SK-N-SH treated with all-trans-retinoic acid at 6 μM for 48 hours (cell line): Measurements from ENCODE around the gene DOCK4.

Source experiments
- ATAC-seq: fragments of 200-7000 bp; cut with Tn5 transposase; 3 replicates; pipeline ENCODE4 v1.9.1; 2020; ENCODE audit warnings: mild to moderate bottlenecking, moderate library complexity
- ARNTL ChIP-seq: fragments of 450-650 bp; formaldehyde crosslinking; IDR thresholded peaks from 2 replicates; pipeline ENCODE4 v1.5.0; 2020; ENCODE audit warnings: low read depth, mild to moderate bottlenecking, moderate library complexity, borderline replicate concordance
- BACH2 ChIP-seq: fragments of 250-450 bp; sonication (Bioruptor Pico); IDR thresholded peaks from 2 replicates; pipeline ENCODE4 v1.9.0; 2021; ENCODE audit warnings: mild to moderate bottlenecking, borderline replicate concordance
- CSDC2 ChIP-seq: fragments of 250-450 bp; sonication (Bioruptor Pico); IDR thresholded peaks from 2 replicates; pipeline ENCODE4 v1.5.0; 2020; ENCODE audit warnings: mild to moderate bottlenecking, moderate library complexity
- ESRRG ChIP-seq: fragments of 250-450 bp; sonication (Bioruptor Pico); IDR thresholded peaks from 2 replicates; pipeline ENCODE4 v1.6.1; 2021; ENCODE audit warnings: mild to moderate bottlenecking
- GLIS3 ChIP-seq: fragments of 250-450 bp; sonication (Bioruptor Pico); IDR thresholded peaks from 2 replicates; pipeline ENCODE4 v1.5.0; 2020; ENCODE audit warnings: mild to moderate bottlenecking, moderate library complexity
- ISL1 ChIP-seq: fragments of 250-450 bp; sonication (Bioruptor Pico); IDR thresholded peaks from 2 replicates; pipeline ENCODE4 v2.1.2; 2022; ENCODE audit warnings: mild to moderate bottlenecking, moderate library complexity
- OSR1 ChIP-seq: fragments of 250-450 bp; sonication (Bioruptor Pico); IDR thresholded peaks from 2 replicates; pipeline ENCODE4 v1.8.0; 2022; ENCODE audit warnings: moderate library complexity, mild to moderate bottlenecking, inconsistent platforms
- PPARA ChIP-seq: fragments of 250-450 bp; sonication (Bioruptor Pico); IDR thresholded peaks from 2 replicates; pipeline ENCODE4 v1.5.0; 2020; ENCODE audit warnings: mild to moderate bottlenecking, borderline replicate concordance
- SNAI2 ChIP-seq: fragments of 250-450 bp; sonication (Bioruptor Pico); IDR thresholded peaks from 2 replicates; pipeline ENCODE4 v1.5.0; 2020; ENCODE audit warnings: mild to moderate bottlenecking, moderate library complexity
- TCF4 ChIP-seq: fragments of 250-450 bp; sonication (Bioruptor Pico); IDR thresholded peaks from 2 replicates; pipeline ENCODE4 v1.8.0; 2021; ENCODE audit warnings: mild to moderate bottlenecking, moderate library complexity, borderline replicate concordance
- TSHZ2 ChIP-seq: fragments of 250-450 bp; sonication (Bioruptor Pico); IDR thresholded peaks from 2 replicates; pipeline ENCODE4 v1.5.0; 2020; ENCODE audit warnings: mild to moderate bottlenecking, moderate library complexity
- ZC3H10 ChIP-seq: fragments of 250-450 bp; sonication (Bioruptor Pico); IDR thresholded peaks from 2 replicates; pipeline ENCODE4 v1.5.1; 2021; ENCODE audit warnings: mild to moderate bottlenecking, moderate library complexity
- ZFP3 ChIP-seq: fragments of 250-450 bp; sonication (Bioruptor Pico); IDR thresholded peaks from 2 replicates; pipeline ENCODE4 v1.5.0; 2020; ENCODE audit warnings: mild to moderate bottlenecking, moderate library complexity
- ZFP30 ChIP-seq: fragments of 450-650 bp; formaldehyde crosslinking; IDR thresholded peaks from 2 replicates; pipeline ENCODE4 v1.5.0; 2022; ENCODE audit warnings: mild to moderate bottlenecking, moderate library complexity
- ZNF565 ChIP-seq: fragments of 450-650 bp; formaldehyde crosslinking; conservative IDR thresholded peaks from 2 replicates; pipeline ENCODE4 v1.5.0; 2020; ENCODE audit warnings: low read depth, mild to moderate bottlenecking, moderate library complexity
- ZNF70 ChIP-seq: fragments of 450-650 bp; formaldehyde crosslinking; IDR thresholded peaks from 2 replicates; pipeline ENCODE4 v1.5.0; 2020; ENCODE audit warnings: mild to moderate bottlenecking, moderate library complexity
- ZNF8 ChIP-seq: fragments of 450-650 bp; formaldehyde crosslinking; IDR thresholded peaks from 2 replicates; pipeline ENCODE4 v1.5.0; 2020; ENCODE audit warnings: mild to moderate bottlenecking, moderate library complexity
- TF ChIP-seq, protein P1 (sequence below): fragments of 250-450 bp; sonication (Bioruptor Pico); IDR thresholded peaks from 2 replicates; pipeline ENCODE4 v1.8.0; 2021; ENCODE audit warnings: low read depth, mild to moderate bottlenecking, moderate library complexity, borderline replicate concordance
- TF ChIP-seq, protein P2 (sequence below): fragments of 250-450 bp; sonication (Bioruptor Pico); IDR thresholded peaks from 2 replicates; pipeline ENCODE4 v1.5.1; 2021; ENCODE audit warnings: mild to moderate bottlenecking, moderate library complexity

The DOCK4 gene

GRCh38 chr7:111998326-111998725 lies 207.9 kb downstream of the DOCK4 start (continued):
- TF ChIP-seq, protein P1, sequence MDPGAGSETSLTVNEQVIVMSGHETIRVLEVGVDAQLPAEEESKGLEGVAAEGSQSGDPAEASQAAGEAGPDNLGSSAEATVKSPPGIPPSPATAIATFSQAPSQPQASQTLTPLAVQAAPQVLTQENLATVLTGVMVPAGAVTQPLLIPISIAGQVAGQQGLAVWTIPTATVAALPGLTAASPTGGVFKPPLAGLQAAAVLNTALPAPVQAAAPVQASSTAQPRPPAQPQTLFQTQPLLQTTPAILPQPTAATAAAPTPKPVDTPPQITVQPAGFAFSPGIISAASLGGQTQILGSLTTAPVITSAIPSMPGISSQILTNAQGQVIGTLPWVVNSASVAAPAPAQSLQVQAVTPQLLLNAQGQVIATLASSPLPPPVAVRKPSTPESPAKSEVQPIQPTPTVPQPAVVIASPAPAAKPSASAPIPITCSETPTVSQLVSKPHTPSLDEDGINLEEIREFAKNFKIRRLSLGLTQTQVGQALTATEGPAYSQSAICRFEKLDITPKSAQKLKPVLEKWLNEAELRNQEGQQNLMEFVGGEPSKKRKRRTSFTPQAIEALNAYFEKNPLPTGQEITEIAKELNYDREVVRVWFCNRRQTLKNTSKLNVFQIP (CRISPR knock-in tag): no peak
- TF ChIP-seq BACH2 (CRISPR knock-in tag): no peak
- no peak for TF ChIP-seq ZFP30 (CRISPR knock-in tag)
- no peak for TF ChIP-seq TSHZ2 (CRISPR knock-in tag)
- TF ChIP-seq, all 23 proteins: peak for 0

- no peak for TF ChIP-seq TCF4 (CRISPR knock-in tag)
- TF ChIP-seq TSHZ2 (CRISPR knock-in tag): no peak
- TF ChIP-seq, protein P2, sequence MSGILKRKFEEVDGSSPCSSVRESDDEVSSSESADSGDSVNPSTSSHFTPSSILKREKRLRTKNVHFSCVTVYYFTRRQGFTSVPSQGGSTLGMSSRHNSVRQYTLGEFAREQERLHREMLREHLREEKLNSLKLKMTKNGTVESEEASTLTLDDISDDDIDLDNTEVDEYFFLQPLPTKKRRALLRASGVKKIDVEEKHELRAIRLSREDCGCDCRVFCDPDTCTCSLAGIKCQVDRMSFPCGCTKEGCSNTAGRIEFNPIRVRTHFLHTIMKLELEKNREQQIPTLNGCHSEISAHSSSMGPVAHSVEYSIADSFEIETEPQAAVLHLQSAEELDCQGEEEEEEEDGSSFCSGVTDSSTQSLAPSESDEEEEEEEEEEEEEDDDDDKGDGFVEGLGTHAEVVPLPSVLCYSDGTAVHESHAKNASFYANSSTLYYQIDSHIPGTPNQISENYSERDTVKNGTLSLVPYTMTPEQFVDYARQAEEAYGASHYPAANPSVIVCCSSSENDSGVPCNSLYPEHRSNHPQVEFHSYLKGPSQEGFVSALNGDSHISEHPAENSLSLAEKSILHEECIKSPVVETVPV (CRISPR knock-in tag): no peak
- TF ChIP-seq ZFP30 (CRISPR knock-in tag): no peak
- TF ChIP-seq PPARA (CRISPR knock-in tag): no peak
- ATAC-seq: no peak
Measured at GRCh38 chr7:111997546-111997945, 208.7 kb downstream of the DOCK4 start.

GRCh38 chr7:111992601-111993000 lies 213.6 kb downstream of the DOCK4 start:
- peak; percentile 71 for ATAC-seq

More at GRCh38 chr7:111992601-111993000, 213.6 kb downstream of the DOCK4 start:
- TF ChIP-seq ZC3H10 (CRISPR knock-in tag) (no peak), SNAI2 (CRISPR knock-in tag) (no peak), CSDC2 (CRISPR knock-in tag) (no peak), ZNF565 (CRISPR knock-in tag) (no peak), TSHZ2 (CRISPR knock-in tag) (no peak), GLIS3 (CRISPR knock-in tag) (no peak), ZFP3 (CRISPR knock-in tag) (no peak), ARNTL (CRISPR knock-in tag) (no peak), ZNF8 (CRISPR knock-in tag) (no peak), ESRRG (CRISPR knock-in tag) (no peak), ISL1 (CRISPR knock-in tag) (no peak), ZNF70 (no peak), OSR1 (CRISPR knock-in tag) (no peak)
- TF ChIP-seq, protein P2 (CRISPR knock-in tag): no peak
- TF ChIP-seq, protein P1 (CRISPR knock-in tag): no peak
- TF ChIP-seq, all 23 proteins: peak for 0
